A673 (cell line): ENCODE results near the gene CELF5.

Source experiments
- CTCF ChIP-seq: fragments of 300-800, 200-600 bp; sonication (generic); conservative IDR thresholded peaks from 2 replicates; pipeline ENCODE4 v1.5.1; 2017; ENCODE audit warnings: low read depth, mild to moderate bottlenecking, antibody characterized with exemption, low read length, moderate library complexity, mixed read lengths
- EZH2 ChIP-seq: fragments of 200-600 bp; sonication (generic); IDR thresholded peaks from 2 replicates; pipeline ENCODE4 v1.6.1; 2017; ENCODE audit warnings: borderline replicate concordance, low read depth, mild to moderate bottlenecking, mixed read lengths, antibody characterized with exemption, low read length; ENCODE audit not compliant: poor library complexity, severe bottlenecking

- no peak for TF ChIP-seq CTCF
- no peak for TF ChIP-seq EZH2
These were observed 47.6 kb upstream of the CELF5 start for GRCh38 chr19:3176715-3177501.
